NCI-H2029 (cell line): ENCODE measurements around the gene MACROH2A1.

ENCODE experiments used
- DNase-seq: peaks from one replicate; lab custom pipeline; 2025; lab: John Stamatoyannopoulos, UW

MACROH2A1 gene

GRCh38 chr5:135330798-135331096 lies 68.3 kb downstream of the MACROH2A1 start:
- no peak for DNase-seq

- no peak for DNase-seq
Observed at GRCh38 chr5:135329913-135330797, 68.9 kb downstream of the MACROH2A1 start.

- no peak for DNase-seq
Observed at GRCh38 chr5:135329066-135329912, 69.7 kb downstream of the MACROH2A1 start.

- DNase-seq, result no peak
Observed at GRCh38 chr5:135328128-135328687, 70.8 kb downstream of the MACROH2A1 start.

GRCh38 chr5:135327429-135328127 lies 71.5 kb downstream of the MACROH2A1 start:
- peak; percentile 8 for DNase-seq

GRCh38 chr5:135326296-135327254 lies 72.5 kb downstream of the MACROH2A1 start:
- no peak for DNase-seq

GRCh38 chr5:135324897-135325650 lies 74.0 kb downstream of the MACROH2A1 start:
- no peak for DNase-seq

GRCh38 chr5:135324160-135324559 lies 74.9 kb downstream of the MACROH2A1 start:
- no peak for DNase-seq

GRCh38 chr5:135323701-135324132 lies 75.3 kb downstream of the MACROH2A1 start:
- DNase-seq, result no peak

GRCh38 chr5:135323227-135323626 lies 75.8 kb downstream of the MACROH2A1 start:
- DNase-seq, result no peak

GRCh38 chr5:135322744-135323143 lies 76.3 kb downstream of the MACROH2A1 start:
- no peak for DNase-seq

GRCh38 chr5:135322271-135322670 lies 76.8 kb downstream of the MACROH2A1 start:
- DNase-seq, result no peak

- no peak for DNase-seq
Observed at GRCh38 chr5:135320718-135321484, 78.1 kb downstream of the MACROH2A1 start.

- DNase-seq, result no peak
Observed at GRCh38 chr5:135319928-135320606, 79.0 kb downstream of the MACROH2A1 start.

- DNase-seq, result no peak
Observed at GRCh38 chr5:135319458-135319857, 79.6 kb downstream of the MACROH2A1 start.

- no peak for DNase-seq
Observed at GRCh38 chr5:135318924-135319323, 80.1 kb downstream of the MACROH2A1 start.

- no peak for DNase-seq
Observed at GRCh38 chr5:135318037-135318436, 81.0 kb downstream of the MACROH2A1 start.

GRCh38 chr5:135317286-135317685 lies 81.7 kb downstream of the MACROH2A1 start:
- no peak for DNase-seq

GRCh38 chr5:135315386-135315785 lies 83.6 kb downstream of the MACROH2A1 start:
- DNase-seq, result no peak
